ENCODE data around the gene PRKD2.
"Not testable (repeated sequence)": the region's sequence is repeated elsewhere in the genome, so short reads cannot be mapped to it uniquely, and the experiment has no call there.

PRKD2 gene

GRCh38 chr19:46717034-46717715 lies at the start of gene PRKD2:
TSS of gene PRKD2 (minus strand) at chr19:46717114. CDS start at chr19:46716370, 744 bp downstream.
- DNase-seq, result peak; percentile 90

GRCh38 chr19:46764817-46765291 lies 47.9 kb upstream of the PRKD2 start:
- no peak for DNase-seq

GRCh38 chr19:46762245-46762890 lies 45.5 kb upstream of the PRKD2 start:
- DNase-seq, result no peak

GRCh38 chr19:46761418-46761831 lies 44.5 kb upstream of the PRKD2 start:
- no peak for DNase-seq

- not testable (repeated sequence) for DNase-seq
Measured at GRCh38 chr19:46760897-46761296, 44.0 kb upstream of the PRKD2 start.

- no peak for DNase-seq
Measured at GRCh38 chr19:46760363-46760762, 43.4 kb upstream of the PRKD2 start.

GRCh38 chr19:46759817-46760333 lies 43.0 kb upstream of the PRKD2 start:
- no peak for DNase-seq

GRCh38 chr19:46759206-46759605 lies 42.3 kb upstream of the PRKD2 start:
- DNase-seq, result no peak

- no peak for DNase-seq
Measured at GRCh38 chr19:46756544-46756888, 39.6 kb upstream of the PRKD2 start.

- no peak for DNase-seq
Measured at GRCh38 chr19:46755853-46756543, 39.1 kb upstream of the PRKD2 start.

GRCh38 chr19:46755077-46755852 lies 38.4 kb upstream of the PRKD2 start:
- DNase-seq, result no peak

GRCh38 chr19:46753420-46754155 lies 36.7 kb upstream of the PRKD2 start:
- peak; percentile 69 for DNase-seq

GRCh38 chr19:46748325-46749109 lies 31.6 kb upstream of the PRKD2 start:
- DNase-seq, result peak; percentile 71

GRCh38 chr19:46746281-46747057 lies 29.6 kb upstream of the PRKD2 start, which contains the start of gene STRN4:
TSS of gene STRN4 (minus strand) at chr19:46746450. CDS start at chr19:46746430, 20 bp downstream.
- peak; percentile 72 for DNase-seq

GRCh38 chr19:46745521-46746280 lies 28.8 kb upstream of the PRKD2 start, which contains the start of gene FKRP:
TSS of gene FKRP (plus strand) at chr19:46746057. CDS start at chr19:46755451, 9,394 bp downstream.
- DNase-seq, result peak; percentile 62

- DNase-seq, result no peak
Measured at GRCh38 chr19:46745030-46745429, 28.1 kb upstream of the PRKD2 start.

GRCh38 chr19:46744005-46744691 lies 27.2 kb upstream of the PRKD2 start:
- no peak for DNase-seq

GRCh38 chr19:46742926-46743480 lies 26.1 kb upstream of the PRKD2 start:
- DNase-seq, result no peak

Measured in activated T-cell treated with anti-CD3 and anti-CD28 coated beads, Interleukin-2, amount 50 U/mL, for 1 hour (primary cell).